Calu3 (cell line): ENCODE results near the gene USH1G. TPM values are rescaled to one million over a fixed set of nuclear protein-coding genes. Genes with fewer than 3 reads are reported as not detected.

Experiments used
- BruUV-seq: library from RNA; stranded (reverse); fragments of 400-500 nt; replicated peaks from 2 replicates; lab custom pipeline; 2021; lab: Mats Ljungman, UMichigan
- CTCF ChIA-PET: fragments of 300-600 bp; sonication (Branson Sonifier 250); formaldehyde crosslinking; loops from one replicate; lab custom pipeline; 2022; ENCODE audit warnings: antibody characterized with exemption; lab: Charles Lee
- DNase-seq: peaks from one replicate; pipeline ENCODE4 v3.0.0; 2022
- H3K27ac Mint-ChIP-seq: one replicate; pipeline ENCODE4 v1.8.0; 2022; ENCODE audit warnings: mixed read lengths; ENCODE audit not compliant: unreplicated experiment
- H3K27me3 Mint-ChIP-seq: one replicate; pipeline ENCODE4 v1.8.0; 2022; ENCODE audit warnings: mixed read lengths; ENCODE audit not compliant: unreplicated experiment
- H3K36me3 Mint-ChIP-seq: one replicate; pipeline ENCODE4 v1.8.0; 2022; ENCODE audit warnings: mild to moderate bottlenecking, moderate library complexity, mixed read lengths; ENCODE audit not compliant: insufficient read depth, unreplicated experiment
- H3K4me1 Mint-ChIP-seq: one replicate; pipeline ENCODE4 v1.8.0; 2022; ENCODE audit warnings: mild to moderate bottlenecking, low read depth, mixed read lengths; ENCODE audit not compliant: unreplicated experiment
- H3K4me3 Mint-ChIP-seq: one replicate; pipeline ENCODE4 v1.8.0; 2022; ENCODE audit warnings: mild to moderate bottlenecking, low read depth, moderate library complexity, mixed read lengths; ENCODE audit not compliant: unreplicated experiment
- H3K9me3 Mint-ChIP-seq: one replicate; pipeline ENCODE4 v1.8.0; 2022; ENCODE audit warnings: low read depth, mixed read lengths; ENCODE audit not compliant: unreplicated experiment
- CTCF ChIP-seq: fragments of 200-600 bp; IDR thresholded peaks from one replicate; pipeline ENCODE4 v1.8.0; 2022; ENCODE audit warnings: antibody characterized with exemption; ENCODE audit not compliant: unreplicated experiment
- intact Hi-C: fragments of 100-400 bp; cut with micrococcal nuclease; formaldehyde crosslinking; loops from one replicate; pipeline ENCODE4 v1.10.0; 2022; ENCODE audit not compliant: unreplicated experiment
- total RNA-seq: library from RNA; stranded (reverse); gene quantifications from 2 replicates; pipeline ENCODE4 v1.2.3, GENCODE V29; 2022

USH1G gene
- total RNA-seq, 1 experiment from 2014 or later, result not detected

DNA sequence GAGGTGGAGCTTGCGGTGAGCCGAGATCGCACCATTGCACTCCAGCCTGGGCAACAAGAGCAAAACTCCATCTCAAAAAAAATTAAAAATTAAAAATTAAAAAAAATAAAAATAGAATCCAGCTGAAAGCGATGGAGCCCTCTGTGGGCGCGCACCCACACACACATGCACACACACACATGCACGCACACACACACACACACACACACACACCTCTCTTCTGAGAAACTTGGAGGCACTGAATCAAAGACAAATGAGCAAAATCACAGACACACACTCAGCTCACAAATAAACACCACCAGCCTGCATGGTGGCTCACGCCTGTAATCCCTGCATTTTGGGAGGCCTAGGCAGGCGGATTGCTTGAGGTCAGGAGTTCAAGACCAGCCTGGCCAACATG, 20.0 kb downstream of the USH1G start:
- H3K4me1 Mint-ChIP-seq, result peaks cover 6% of the 10 kb centered on the region
- no peak for DNase-seq
- no peak for TF ChIP-seq CTCF
- H3K27ac Mint-ChIP-seq, result no peak overlapping the region
- CTCF ChIA-PET, result interaction anchor here (0.6 kb wide), 1 partner anchor 418 kb away, joined by 5 read pairs; no protein-coding TSS in a partner anchor
- no peaks in the 10 kb centered on the region for H3K36me3 Mint-ChIP-seq
- peaks cover 48% of the 10 kb centered on the region for H3K27me3 Mint-ChIP-seq
- intact Hi-C loops, result no loop called here
- H3K4me3 Mint-ChIP-seq, result no peak overlapping the region
- H3K9me3 Mint-ChIP-seq, result no peaks in the 10 kb centered on the region
- BruUV-seq, result no TSS peak

DNA sequence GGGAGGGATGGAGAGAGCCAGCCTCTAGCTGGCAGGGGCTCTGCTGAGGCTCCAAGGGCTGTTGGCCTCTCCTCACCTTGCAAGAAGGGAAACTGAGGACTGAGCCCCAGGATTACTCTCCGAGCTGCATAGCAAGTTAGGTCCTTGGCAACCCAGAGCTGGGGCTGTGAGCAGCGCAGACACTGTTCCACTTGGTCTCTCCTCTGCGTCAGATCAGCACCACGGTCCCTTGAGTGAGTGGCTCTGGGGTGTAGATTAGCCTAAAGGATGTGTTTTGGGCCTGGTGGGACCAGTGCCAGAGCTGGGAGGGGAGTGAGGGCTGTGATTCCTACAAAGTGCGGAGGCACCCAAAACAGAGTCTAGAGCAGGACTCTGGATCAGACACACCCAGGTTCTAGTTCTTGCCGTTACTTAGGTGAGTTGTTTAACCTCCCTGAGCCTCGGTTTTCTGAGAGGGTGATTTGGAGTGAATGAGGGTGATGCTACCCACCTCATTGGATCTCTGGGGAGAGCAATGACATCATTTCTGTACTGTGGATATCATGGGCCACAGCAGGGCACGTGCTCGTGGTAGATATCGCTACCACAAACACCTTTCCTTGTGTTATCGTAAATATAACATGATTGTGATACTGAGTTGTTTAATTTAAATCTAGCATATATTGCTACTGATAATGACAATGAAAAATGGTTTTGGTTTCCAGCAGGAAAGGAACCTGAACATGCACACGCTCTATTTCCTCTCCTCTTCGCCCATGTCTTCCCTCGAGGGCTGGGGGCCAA, 21.5 kb downstream of the USH1G start:
- intact Hi-C loops, result no loop called here
- DNase-seq, result no peak
- CTCF ChIA-PET, result interaction anchor here (0.6 kb wide), 1 partner anchor 348 kb away, joined by 4 read pairs; no protein-coding TSS in a partner anchor
- Mint-ChIP-seq H3K9me3 (no peaks in the 10 kb centered on the region), H3K27me3 (peaks cover 58% of the 10 kb centered on the region), H3K4me1 (no peaks in the 10 kb centered on the region), H3K4me3 (no peak overlapping the region), H3K36me3 (no peaks in the 10 kb centered on the region), H3K27ac (no peak overlapping the region)
- TF ChIP-seq CTCF, result no peak
- no TSS peak for BruUV-seq

DNA sequence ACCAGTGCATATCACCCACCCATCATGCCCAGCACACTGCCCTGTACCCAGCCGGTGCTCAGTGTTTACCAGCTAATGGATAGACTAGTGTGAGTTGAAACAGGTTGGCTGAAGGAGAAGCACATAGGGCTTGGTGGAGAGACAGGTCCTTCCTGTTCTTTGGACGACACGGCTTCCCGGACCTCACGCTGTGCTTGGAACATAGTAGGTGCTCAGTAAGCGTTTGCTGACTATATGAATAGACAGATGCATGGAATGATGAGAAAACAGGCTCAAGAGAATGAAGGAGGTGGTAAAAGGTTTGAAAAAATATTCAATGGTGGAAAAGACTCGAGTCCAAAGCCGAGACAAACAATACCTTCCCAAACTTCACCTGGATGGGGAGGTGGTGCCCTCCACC, 22.8 kb downstream of the USH1G start:
- peaks cover 66% of the 10 kb centered on the region for H3K27me3 Mint-ChIP-seq
- CTCF ChIA-PET, result interaction anchor here (1.0 kb wide), 1 partner anchor 72 kb away, joined by 5 read pairs; no protein-coding TSS in a partner anchor
- BruUV-seq, result no TSS peak

GRCh38 chr17:74898376-74898946, 24.6 kb downstream of the USH1G start:
- no peaks in the 10 kb centered on the region for H3K9me3 Mint-ChIP-seq
- intact Hi-C loops, result no loop called here
- no peak for TF ChIP-seq CTCF
- peaks cover 76% of the 10 kb centered on the region for H3K27me3 Mint-ChIP-seq
- no TSS peak for BruUV-seq
- no peaks in the 10 kb centered on the region for H3K4me1 Mint-ChIP-seq
- no peak for DNase-seq
- no peak overlapping the region for H3K4me3 Mint-ChIP-seq
- CTCF ChIA-PET, result no interaction called here
- no peak overlapping the region for H3K27ac Mint-ChIP-seq
- H3K36me3 Mint-ChIP-seq, result no peaks in the 10 kb centered on the region

More for the DNA sequence above, 22.8 kb downstream of the USH1G start:
- Mint-ChIP-seq H3K27ac (no peak overlapping the region), H3K36me3 (no peaks in the 10 kb centered on the region), H3K4me1 (no peaks in the 10 kb centered on the region), H3K4me3 (no peak overlapping the region), H3K9me3 (no peaks in the 10 kb centered on the region)
- intact Hi-C loops, result no loop called here
- TF ChIP-seq CTCF, result no peak
- no peak for DNase-seq
